Activated naive CD8-positive, alpha-beta T cell (primary cell): ENCODE results near the gene POMC.
"Not testable (repeated sequence)": the region's sequence is repeated elsewhere in the genome, so short reads cannot be mapped to it uniquely, and the experiment has no call there.

Source experiments
- H3K27ac Mint-ChIP-seq: one replicate; pipeline ENCODE4 v1.8.0; 2021; ENCODE audit warnings: mixed read lengths
- H3K27me3 Mint-ChIP-seq: one replicate; pipeline ENCODE4 v1.8.0; 2021; ENCODE audit warnings: mixed read lengths
- H3K36me3 Mint-ChIP-seq: one replicate; pipeline ENCODE4 v1.8.0; 2021; ENCODE audit warnings: mixed read lengths
- H3K4me1 Mint-ChIP-seq: one replicate; pipeline ENCODE4 v1.8.0; 2021; ENCODE audit warnings: low read depth, mixed read lengths
- H3K4me3 Mint-ChIP-seq: one replicate; pipeline ENCODE4 v1.8.0; 2021; ENCODE audit warnings: mild to moderate bottlenecking, mixed read lengths
- H3K9me3 Mint-ChIP-seq: one replicate; pipeline ENCODE4 v1.8.0; 2021; ENCODE audit warnings: low read depth, mixed read lengths

The POMC gene

DNA sequence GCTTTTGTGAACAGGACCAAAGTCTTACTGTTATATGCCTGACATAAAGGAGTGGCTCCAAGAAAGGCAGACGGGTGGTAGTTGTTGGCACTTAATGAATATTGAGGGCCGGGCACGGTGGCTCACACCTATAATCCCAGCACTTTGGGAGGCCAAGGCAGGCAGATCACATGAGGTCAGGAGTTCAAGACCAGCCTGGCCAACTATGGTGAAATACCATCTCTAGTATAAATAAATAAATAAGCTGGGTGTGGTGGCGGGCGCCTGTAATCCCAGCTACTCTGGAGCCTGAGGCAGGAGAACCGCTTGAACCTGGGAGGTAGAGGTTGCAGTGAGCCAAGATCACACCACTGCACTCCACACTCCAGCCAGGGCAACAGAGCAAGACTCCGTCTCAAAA lies 6.3 kb downstream of the POMC start:
- H3K36me3 Mint-ChIP-seq, H3K27me3 Mint-ChIP-seq, H3K9me3 Mint-ChIP-seq: not testable (repeated sequence)
- Mint-ChIP-seq H3K4me1 (peaks cover 32% of the 10 kb centered on the region), H3K27ac (peak overlapping the region; percentile 70), H3K4me3 (peak overlapping the region; percentile 68)

GRCh38 chr2:25161055-25161781 lies 7.2 kb downstream of the POMC start:
- H3K27me3 Mint-ChIP-seq: no peaks in the 10 kb centered on the region
- H3K9me3 Mint-ChIP-seq: no peaks in the 10 kb centered on the region
- H3K4me1 Mint-ChIP-seq: peaks cover 24% of the 10 kb centered on the region
- H3K4me3 Mint-ChIP-seq: peak overlapping the region; percentile 85
- peaks cover 8% of the 10 kb centered on the region for H3K36me3 Mint-ChIP-seq
- no peak overlapping the region for H3K27ac Mint-ChIP-seq

DNA sequence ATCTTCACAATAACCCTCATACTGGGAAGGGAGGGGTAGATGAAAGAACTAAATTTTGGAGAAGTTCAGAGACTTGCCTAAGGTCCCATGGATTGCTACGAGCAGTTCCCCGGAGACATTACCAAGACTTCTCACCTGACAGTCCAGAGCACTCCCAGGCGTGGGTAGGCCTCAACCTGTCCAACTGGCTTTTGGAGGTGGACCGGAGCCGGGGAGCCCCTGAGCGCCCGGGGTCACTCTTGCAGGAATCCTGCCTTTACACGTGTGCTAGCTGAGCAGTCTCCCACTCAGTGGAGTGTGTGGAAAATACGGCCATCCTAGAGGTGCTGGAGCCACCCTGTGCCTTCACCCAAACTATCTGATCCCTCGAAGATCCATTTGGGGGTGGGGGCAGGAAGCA lies 8.0 kb downstream of the POMC start:
- Mint-ChIP-seq H3K4me3 (peak overlapping the region; percentile 85), H3K9me3 (no peaks in the 10 kb centered on the region), H3K27ac (peak overlapping the region; percentile 80), H3K27me3 (no peaks in the 10 kb centered on the region), H3K36me3 (peaks cover 8% of the 10 kb centered on the region), H3K4me1 (peaks cover 16% of the 10 kb centered on the region)

DNA sequence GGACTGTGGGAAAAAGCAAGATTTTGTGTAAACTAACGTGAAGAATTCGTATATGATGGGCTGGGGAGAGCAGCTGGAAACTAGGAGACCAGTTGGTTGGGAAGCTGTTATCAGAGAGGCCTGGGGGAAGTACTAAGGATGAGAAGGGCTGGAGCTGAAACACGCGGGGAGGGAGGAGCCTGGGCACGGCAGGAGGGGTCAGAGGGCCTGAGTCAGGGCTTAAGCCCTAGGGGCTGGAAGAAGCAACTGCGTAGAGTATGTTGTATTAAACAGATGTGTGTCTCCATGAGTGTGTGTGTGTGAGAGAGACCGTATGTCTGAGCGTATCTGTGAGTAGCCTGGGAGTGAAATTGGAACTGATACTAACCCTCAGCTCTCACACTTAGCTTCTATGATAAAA lies 8.4 kb downstream of the POMC start:
- Mint-ChIP-seq H3K27me3 (no peaks in the 10 kb centered on the region), H3K4me3 (peak overlapping the region; percentile 85), H3K4me1 (peaks cover 15% of the 10 kb centered on the region), H3K36me3 (peaks cover 8% of the 10 kb centered on the region), H3K27ac (peak overlapping the region; percentile 73), H3K9me3 (no peaks in the 10 kb centered on the region)

DNA sequence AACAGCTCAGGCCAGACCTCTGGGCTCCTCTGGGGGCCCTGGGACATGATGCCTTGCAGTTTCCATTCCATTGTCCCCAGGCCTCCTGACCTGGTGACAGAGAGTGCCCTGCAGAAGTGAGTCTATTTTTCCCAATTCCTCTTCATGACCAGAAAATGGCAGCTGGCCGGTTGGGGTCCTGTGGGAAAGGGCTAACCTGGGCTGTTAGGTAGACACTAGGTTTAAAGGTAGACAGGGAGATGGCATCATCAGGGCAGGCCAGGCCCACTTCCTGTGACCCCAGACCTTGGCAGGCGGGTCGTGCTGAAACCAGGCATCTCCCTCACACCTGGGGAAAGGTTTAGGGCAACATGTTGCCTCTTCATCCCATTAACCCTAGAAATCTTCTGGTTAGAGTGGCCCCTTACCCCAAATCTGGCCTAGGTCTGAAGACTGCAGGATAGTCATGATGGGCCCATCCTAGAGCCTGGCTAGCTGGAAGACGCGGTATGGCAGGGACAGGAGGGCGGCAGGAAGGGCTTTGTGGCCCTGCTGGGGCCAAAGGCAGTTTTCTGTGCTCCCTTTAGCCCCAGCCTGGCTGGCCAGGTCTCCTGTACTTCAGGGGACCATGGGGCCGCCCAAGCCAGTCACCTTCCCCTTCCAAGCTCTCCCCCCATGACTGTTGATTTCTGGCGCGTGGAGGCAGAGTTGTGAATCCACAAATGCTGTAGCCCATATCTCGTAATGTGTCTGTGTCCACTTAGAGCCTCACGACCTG lies 10.1 kb downstream of the POMC start:
- peaks cover 15% of the 10 kb centered on the region for H3K4me1 Mint-ChIP-seq
- no peaks in the 10 kb centered on the region for H3K9me3 Mint-ChIP-seq
- H3K4me3 Mint-ChIP-seq: no peak overlapping the region
- H3K36me3 Mint-ChIP-seq: peaks cover 8% of the 10 kb centered on the region
- H3K27me3 Mint-ChIP-seq: no peaks in the 10 kb centered on the region
- no peak overlapping the region for H3K27ac Mint-ChIP-seq

DNA sequence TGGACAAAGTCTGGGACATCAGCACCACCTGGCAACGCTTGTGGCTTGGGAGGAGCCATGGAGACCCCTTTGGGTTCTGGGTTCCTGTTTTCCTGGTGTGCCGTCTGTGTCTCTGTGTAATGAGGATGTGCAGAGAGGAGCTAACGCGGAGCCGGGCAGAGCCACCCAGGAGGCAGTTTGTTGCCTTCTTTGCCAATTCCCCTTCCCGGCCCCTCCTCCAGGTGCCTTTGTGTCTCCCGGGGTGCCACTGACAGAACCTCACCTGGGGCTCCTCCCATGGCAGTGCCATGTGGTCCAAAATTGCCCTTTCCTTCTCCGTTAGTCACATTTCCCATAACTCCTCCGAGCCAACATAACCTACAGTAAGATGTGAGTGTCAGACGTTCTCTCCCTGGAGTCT lies 13.0 kb downstream of the POMC start:
- Mint-ChIP-seq H3K4me3 (no peak overlapping the region), H3K4me1 (peaks cover 12% of the 10 kb centered on the region), H3K27ac (no peak overlapping the region), H3K27me3 (no peaks in the 10 kb centered on the region), H3K9me3 (no peaks in the 10 kb centered on the region), H3K36me3 (peaks cover 8% of the 10 kb centered on the region)

DNA sequence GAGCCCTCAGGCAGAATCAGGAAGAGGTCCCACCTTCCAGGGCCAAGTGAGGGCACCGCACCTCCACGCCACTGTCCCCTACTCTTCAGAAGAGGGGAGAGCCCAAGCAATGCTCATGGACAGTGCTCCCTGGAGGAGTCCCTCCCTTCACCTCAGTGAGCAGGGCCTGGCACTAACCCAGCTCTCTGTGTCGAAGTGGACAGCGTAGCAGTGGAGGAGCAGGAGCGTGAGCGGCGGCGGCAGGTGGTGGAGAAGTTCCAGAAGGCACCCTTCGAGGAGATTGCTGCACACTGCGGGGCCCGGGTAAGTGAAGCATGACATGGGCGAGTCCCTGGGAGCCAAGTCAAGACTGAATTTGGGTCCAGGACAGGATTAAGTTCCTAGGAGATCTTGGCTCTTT lies 16.7 kb downstream of the POMC start:
- H3K4me3 Mint-ChIP-seq: no peak overlapping the region
- H3K27ac Mint-ChIP-seq: no peak overlapping the region
- no peaks in the 10 kb centered on the region for H3K9me3 Mint-ChIP-seq
- no peaks in the 10 kb centered on the region for H3K36me3 Mint-ChIP-seq
- no peaks in the 10 kb centered on the region for H3K27me3 Mint-ChIP-seq
- no peaks in the 10 kb centered on the region for H3K4me1 Mint-ChIP-seq

DNA sequence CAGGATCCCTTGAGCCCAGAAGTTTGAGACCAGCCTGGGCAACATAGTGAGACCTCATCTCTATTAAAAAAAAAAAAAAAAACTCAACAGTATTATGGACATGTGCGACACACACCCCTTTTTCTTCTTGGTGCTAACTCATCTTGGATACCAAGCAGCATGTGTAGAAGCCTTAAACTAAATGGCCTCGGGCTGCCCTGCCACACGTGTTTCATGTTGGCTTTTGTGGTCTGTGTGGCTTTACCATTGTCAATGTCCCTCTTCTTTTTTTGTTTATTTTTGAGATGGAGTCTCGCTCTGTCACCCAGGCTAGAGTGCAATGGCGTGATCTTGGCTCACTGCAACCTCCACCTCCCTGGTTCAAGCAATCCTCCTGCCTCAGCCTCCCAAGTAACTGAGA lies 17.4 kb downstream of the POMC start:
- H3K4me3 Mint-ChIP-seq, H3K27me3 Mint-ChIP-seq, H3K9me3 Mint-ChIP-seq, H3K27ac Mint-ChIP-seq, H3K36me3 Mint-ChIP-seq, H3K4me1 Mint-ChIP-seq: not testable (repeated sequence)

DNA sequence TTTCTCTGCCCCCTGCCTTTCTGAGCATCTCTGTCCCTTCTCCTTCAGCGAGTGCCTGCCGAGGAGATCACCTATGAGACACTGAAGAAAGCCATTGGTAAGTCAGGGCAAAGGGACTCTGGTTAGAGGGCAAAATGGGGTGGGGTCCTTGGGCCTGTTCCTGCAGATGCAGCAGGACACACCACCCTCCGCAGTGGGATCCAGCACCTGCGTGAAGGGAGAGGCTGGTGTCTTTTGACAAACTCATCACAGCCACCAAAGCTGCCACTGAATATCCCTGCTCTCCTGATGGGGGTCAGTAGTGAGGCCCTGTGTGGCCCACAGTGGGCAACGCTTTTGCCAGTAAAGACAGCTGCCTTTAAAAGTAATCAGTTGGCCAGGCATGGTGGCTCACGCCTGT lies 18.7 kb downstream of the POMC start:
- no peaks in the 10 kb centered on the region for H3K9me3 Mint-ChIP-seq
- H3K4me1 Mint-ChIP-seq: peaks cover 5% of the 10 kb centered on the region
- no peaks in the 10 kb centered on the region for H3K36me3 Mint-ChIP-seq
- H3K4me3 Mint-ChIP-seq: no peak overlapping the region
- no peak overlapping the region for H3K27ac Mint-ChIP-seq
- H3K27me3 Mint-ChIP-seq: peaks cover 2% of the 10 kb centered on the region

GRCh38 chr2:25146896-25147295 lies 21.5 kb downstream of the POMC start:
- no peak overlapping the region for H3K27ac Mint-ChIP-seq
- H3K27me3 Mint-ChIP-seq: peaks cover 2% of the 10 kb centered on the region
- H3K36me3 Mint-ChIP-seq: no peaks in the 10 kb centered on the region
- peaks cover 5% of the 10 kb centered on the region for H3K4me1 Mint-ChIP-seq
- H3K4me3 Mint-ChIP-seq: no peak overlapping the region
- H3K9me3 Mint-ChIP-seq: no peaks in the 10 kb centered on the region

DNA sequence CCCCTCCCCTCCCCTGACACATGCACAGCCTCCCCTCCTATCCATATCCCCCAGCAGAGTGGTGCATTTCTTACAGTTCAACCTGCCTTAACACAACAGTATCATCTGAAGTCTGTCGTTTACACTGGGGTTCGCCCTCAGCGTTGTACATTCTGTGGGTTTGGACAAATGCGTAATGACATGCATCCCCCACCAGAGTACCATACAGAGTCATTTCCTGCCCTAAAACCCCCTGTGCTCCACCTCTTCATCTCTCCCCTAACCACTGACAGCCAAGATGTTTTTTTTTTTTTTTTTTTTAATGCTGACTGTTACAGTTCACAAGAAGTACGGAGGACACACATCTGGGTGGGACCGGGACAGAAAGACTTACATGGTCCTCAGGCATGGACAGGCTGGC lies 22.6 kb downstream of the POMC start:
- peaks cover 5% of the 10 kb centered on the region for H3K4me1 Mint-ChIP-seq
- no peaks in the 10 kb centered on the region for H3K9me3 Mint-ChIP-seq
- H3K4me3 Mint-ChIP-seq: no peak overlapping the region
- no peak overlapping the region for H3K27ac Mint-ChIP-seq
- no peaks in the 10 kb centered on the region for H3K36me3 Mint-ChIP-seq
- peaks cover 2% of the 10 kb centered on the region for H3K27me3 Mint-ChIP-seq

DNA sequence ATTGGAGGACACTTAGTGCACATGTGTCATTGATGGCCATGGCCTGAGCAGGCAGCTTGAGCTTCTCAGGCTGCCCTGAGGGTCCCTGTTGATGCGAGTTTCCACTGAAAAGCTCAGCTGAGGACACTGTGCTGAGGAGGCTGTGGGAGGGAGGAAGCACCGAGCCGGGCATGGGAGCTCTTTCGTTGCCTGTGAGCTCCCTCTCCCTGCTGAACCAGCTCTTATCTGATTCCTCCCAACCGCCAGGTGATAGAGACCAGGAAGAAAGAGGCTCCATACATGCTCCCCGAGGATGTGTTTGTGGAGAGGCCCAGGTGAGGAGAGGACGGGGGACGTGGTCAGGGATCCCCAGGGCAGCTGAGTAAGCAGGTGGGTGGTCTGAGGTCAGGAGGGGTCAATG lies 27.3 kb downstream of the POMC start:
- Mint-ChIP-seq H3K27me3 (peaks cover 4% of the 10 kb centered on the region), H3K9me3 (no peaks in the 10 kb centered on the region), H3K27ac (no peak overlapping the region), H3K4me3 (no peak overlapping the region), H3K36me3 (no peaks in the 10 kb centered on the region), H3K4me1 (peaks cover 5% of the 10 kb centered on the region)

GRCh38 chr2:25140535-25140934 lies 27.8 kb downstream of the POMC start:
- H3K27ac Mint-ChIP-seq, H3K4me1 Mint-ChIP-seq, H3K27me3 Mint-ChIP-seq, H3K36me3 Mint-ChIP-seq, H3K9me3 Mint-ChIP-seq, H3K4me3 Mint-ChIP-seq: not testable (repeated sequence)

- no peaks in the 10 kb centered on the region for H3K9me3 Mint-ChIP-seq
- peak overlapping the region; percentile 6 for H3K4me3 Mint-ChIP-seq
- peaks cover 7% of the 10 kb centered on the region for H3K4me1 Mint-ChIP-seq
- H3K36me3 Mint-ChIP-seq: no peaks in the 10 kb centered on the region
- no peak overlapping the region for H3K27ac Mint-ChIP-seq
- peaks cover 35% of the 10 kb centered on the region for H3K27me3 Mint-ChIP-seq
These were observed 35.7 kb downstream of the POMC start for GRCh38 chr2:25132693-25133092.

GRCh38 chr2:25132299-25132635 lies 36.1 kb downstream of the POMC start:
- peaks cover 7% of the 10 kb centered on the region for H3K4me1 Mint-ChIP-seq
- no peaks in the 10 kb centered on the region for H3K36me3 Mint-ChIP-seq
- H3K27me3 Mint-ChIP-seq: peaks cover 35% of the 10 kb centered on the region
- no peaks in the 10 kb centered on the region for H3K9me3 Mint-ChIP-seq
- no peak overlapping the region for H3K27ac Mint-ChIP-seq
- peak overlapping the region; percentile 20 for H3K4me3 Mint-ChIP-seq
